ENCODE data around the gene MGLL. TPM values are rescaled to one million over a fixed set of nuclear protein-coding genes. Genes with fewer than 3 reads are reported as not detected.

MGLL gene
- total and polyA plus RNA-seq, 9 of the 15 experiments (the other 6 are each of a cell fraction or from before 2014, with no cell fraction given) = 0.12 to 0.32 (median 0.18) TPM; not detected in 6

- TF ChIP-seq RERE (CRISPR knock-in tag; IDR thresholded peaks at IDR 0.05; ENCODE audit: borderline replicate concordance) = no peak
- no peak for TF ChIP-seq SP1 (CRISPR knock-in tag; IDR thresholded peaks at IDR 0.05)
- TF ChIP-seq, protein P1, sequence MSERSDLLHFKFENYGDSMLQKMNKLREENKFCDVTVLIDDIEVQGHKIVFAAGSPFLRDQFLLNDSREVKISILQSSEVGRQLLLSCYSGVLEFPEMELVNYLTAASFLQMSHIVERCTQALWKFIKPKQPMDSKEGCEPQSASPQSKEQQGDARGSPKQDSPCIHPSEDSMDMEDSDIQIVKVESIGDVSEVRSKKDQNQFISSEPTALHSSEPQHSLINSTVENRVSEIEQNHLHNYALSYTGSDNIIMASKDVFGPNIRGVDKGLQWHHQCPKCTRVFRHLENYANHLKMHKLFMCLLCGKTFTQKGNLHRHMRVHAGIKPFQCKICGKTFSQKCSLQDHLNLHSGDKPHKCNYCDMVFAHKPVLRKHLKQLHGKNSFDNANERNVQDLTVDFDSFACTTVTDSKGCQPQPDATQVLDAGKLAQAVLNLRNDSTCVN (CRISPR knock-in tag; IDR thresholded peaks at IDR 0.05) = no peak
- no peak for TF ChIP-seq ZNF695 (CRISPR knock-in tag; IDR thresholded peaks at IDR 0.05)
- no peak for TF ChIP-seq TOE1 (IDR thresholded peaks at IDR 0.05; ENCODE audit: borderline replicate concordance)
- no peak for TF ChIP-seq TOE1 (CRISPR knock-in tag; IDR thresholded peaks at IDR 0.05; ENCODE audit: borderline replicate concordance, low read depth)
- TF ChIP-seq PHB (CRISPR knock-in tag; IDR thresholded peaks at IDR 0.05) = no peak
- no peak for TF ChIP-seq ZNF347 (CRISPR knock-in tag; IDR thresholded peaks at IDR 0.05; ENCODE audit: low read depth)
- TF ChIP-seq NFE2 (IDR thresholded peaks at IDR 0.05; ENCODE audit: low read depth) = no peak
- no peak for TF ChIP-seq MEIS2 (IDR thresholded peaks at IDR 0.05; ENCODE audit: partially characterized antibody)
Measured at GRCh38 chr3:127728417-127729015, 93.8 kb downstream of the MGLL start (continued).
